ENCODE data around the gene PDE5A. TPM values are rescaled to one million over a fixed set of nuclear protein-coding genes. Genes with fewer than 3 reads are reported as not detected.
"Not testable (repeated sequence)": the region's sequence is repeated elsewhere in the genome, so short reads cannot be mapped to it uniquely, and the experiment has no call there.

The PDE5A gene
- polyA plus RNA-seq, 1 donor: 14.6 TPM

GRCh38 chr4:119518230-119518892 is 110.2 kb downstream of the PDE5A start:
- no peak for DNase-seq

- no peak for DNase-seq
Observed at GRCh38 chr4:119517361-119518229, 111.0 kb downstream of the PDE5A start.

GRCh38 chr4:119512398-119512797 is 116.2 kb downstream of the PDE5A start:
- no peak for DNase-seq

- no peak for DNase-seq
Observed at GRCh38 chr4:119510395-119511149, 118.0 kb downstream of the PDE5A start.

GRCh38 chr4:119508281-119508680 is 120.3 kb downstream of the PDE5A start:
- no peak for DNase-seq

GRCh38 chr4:119506806-119507205 is 121.8 kb downstream of the PDE5A start:
- no peak for DNase-seq

GRCh38 chr4:119504616-119505015 is 124.0 kb downstream of the PDE5A start:
- DNase-seq: no peak

- DNase-seq: no peak
Observed at GRCh38 chr4:119501740-119502139, 126.9 kb downstream of the PDE5A start.

- DNase-seq: no peak
Observed at GRCh38 chr4:119498527-119498926, 130.1 kb downstream of the PDE5A start.

- no peak for DNase-seq
Observed at GRCh38 chr4:119493886-119494285, 134.7 kb downstream of the PDE5A start.

GRCh38 chr4:119493419-119493818 is 135.2 kb downstream of the PDE5A start:
- DNase-seq: no peak

- no peak for DNase-seq
Observed at GRCh38 chr4:119490335-119490734, 138.3 kb downstream of the PDE5A start.

- DNase-seq: no peak
Observed at GRCh38 chr4:119489305-119489704, 139.3 kb downstream of the PDE5A start.

- DNase-seq: no peak
Observed at GRCh38 chr4:119480331-119480730, 148.3 kb downstream of the PDE5A start.

- no peak for DNase-seq
Observed at GRCh38 chr4:119479835-119480234, 148.8 kb downstream of the PDE5A start.

GRCh38 chr4:119479180-119479808 is 149.3 kb downstream of the PDE5A start:
- no peak for DNase-seq

- no peak for DNase-seq
Observed at GRCh38 chr4:119478446-119479179, 150.0 kb downstream of the PDE5A start.

- DNase-seq: no peak
Observed at GRCh38 chr4:119477412-119478053, 151.1 kb downstream of the PDE5A start.

- no peak for DNase-seq
Observed at GRCh38 chr4:119471259-119471658, 157.3 kb downstream of the PDE5A start.

- DNase-seq: not testable (repeated sequence)
Observed at GRCh38 chr4:119470737-119471063, 157.9 kb downstream of the PDE5A start.

- DNase-seq: not testable (repeated sequence)
Observed at GRCh38 chr4:119470021-119470736, 158.4 kb downstream of the PDE5A start.

Measured in hindlimb muscle (tissue), 1 donor.